ENCODE data around the gene FTCD.
A peak's percentile ranks its signal among the peaks of the same experiment; 100 is the strongest.
"Not testable (repeated sequence)": the region's sequence is repeated elsewhere in the genome, so short reads cannot be mapped to it uniquely, and the experiment has no call there.

FTCD gene

DNA sequence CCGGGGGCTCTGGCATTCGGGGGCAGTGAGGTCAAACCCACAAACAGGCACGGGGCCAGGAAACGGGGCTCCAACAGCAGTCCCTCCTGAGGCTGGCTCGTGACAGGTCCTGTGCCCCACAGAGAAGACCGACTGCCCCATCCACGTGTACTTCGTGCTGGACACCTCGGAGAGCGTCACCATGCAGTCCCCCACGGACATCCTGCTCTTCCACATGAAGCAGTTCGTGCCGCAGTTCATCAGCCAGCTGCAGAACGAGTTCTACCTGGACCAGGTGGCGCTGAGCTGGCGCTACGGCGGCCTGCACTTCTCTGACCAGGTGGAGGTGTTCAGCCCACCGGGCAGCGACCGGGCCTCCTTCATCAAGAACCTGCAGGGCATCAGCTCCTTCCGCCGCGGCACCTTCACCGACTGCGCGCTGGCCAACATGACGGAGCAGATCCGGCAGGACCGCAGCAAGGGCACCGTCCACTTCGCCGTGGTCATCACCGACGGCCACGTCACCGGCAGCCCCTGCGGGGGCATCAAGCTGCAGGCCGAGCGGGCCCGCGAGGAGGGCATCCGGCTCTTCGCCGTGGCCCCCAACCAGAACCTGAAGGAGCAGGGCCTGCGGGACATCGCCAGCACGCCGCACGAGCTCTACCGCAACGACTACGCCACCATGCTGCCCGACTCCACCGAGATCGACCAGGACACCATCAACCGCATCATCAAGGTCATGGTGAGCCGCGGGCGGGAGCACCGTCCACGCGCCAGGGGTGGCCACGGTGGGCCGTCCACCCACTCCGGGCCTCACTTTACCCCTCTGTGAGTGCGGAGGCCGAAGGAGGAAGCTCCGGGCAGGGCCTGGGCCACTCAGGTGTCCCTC lies 43.3 kb downstream of the FTCD start:
- DNase-seq (ENCODE audit: low read depth), result no peak

DNA sequence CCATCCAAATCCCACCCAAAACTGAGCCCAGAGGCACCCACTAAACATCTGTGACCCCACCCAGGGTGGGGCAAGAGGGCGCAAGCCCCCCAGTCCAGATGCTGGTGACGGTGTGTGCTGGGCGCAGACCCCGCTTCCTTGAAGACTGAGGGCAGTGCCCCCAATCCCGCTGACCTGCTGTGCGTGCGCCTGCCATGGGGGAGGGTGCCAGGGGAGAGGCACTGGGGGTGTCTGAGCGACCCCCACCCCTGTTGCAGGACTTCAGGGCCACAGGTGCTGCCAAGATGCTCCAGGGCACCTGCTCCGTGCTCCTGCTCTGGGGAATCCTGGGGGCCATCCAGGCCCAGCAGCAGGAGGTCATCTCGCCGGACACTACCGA lies 44.2 kb downstream of the FTCD start:
- DNase-seq (ENCODE audit: low read depth), result no peak

DNA sequence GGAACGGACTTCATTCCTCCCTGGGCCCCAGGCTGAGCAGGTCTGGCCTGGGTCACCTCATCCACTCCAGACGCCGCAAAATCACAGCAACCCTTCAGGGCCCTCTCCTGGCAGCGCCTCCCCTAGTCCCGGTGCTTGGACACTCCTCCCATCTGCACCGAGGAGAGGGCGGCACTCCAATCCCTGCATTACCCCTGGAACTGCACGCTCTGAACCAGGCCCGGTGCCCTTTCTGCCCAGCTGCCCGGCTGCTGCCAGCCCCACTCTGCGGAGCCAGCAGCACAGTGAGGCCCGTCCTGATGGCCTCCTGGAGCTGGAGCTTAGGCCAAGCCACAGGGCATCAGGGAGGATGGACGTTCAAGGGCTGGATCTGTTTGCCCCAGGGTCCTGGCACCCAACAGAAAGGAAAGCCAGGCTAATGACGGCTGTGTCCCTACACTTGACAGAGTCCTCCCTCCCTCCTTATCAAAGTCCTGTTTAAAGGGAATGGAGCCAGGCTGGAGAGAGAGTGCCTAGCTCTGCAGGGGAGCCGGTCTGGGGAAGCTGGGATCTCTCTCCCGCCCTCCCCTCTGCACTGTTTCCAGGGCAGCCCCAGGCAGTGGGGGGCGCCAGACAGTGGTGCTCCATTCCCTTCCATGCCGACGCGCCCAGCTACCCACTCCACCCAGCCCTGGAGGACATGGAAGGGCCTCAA lies 44.7 kb downstream of the FTCD start:
- no peak for DNase-seq (ENCODE audit: low read depth)

DNA sequence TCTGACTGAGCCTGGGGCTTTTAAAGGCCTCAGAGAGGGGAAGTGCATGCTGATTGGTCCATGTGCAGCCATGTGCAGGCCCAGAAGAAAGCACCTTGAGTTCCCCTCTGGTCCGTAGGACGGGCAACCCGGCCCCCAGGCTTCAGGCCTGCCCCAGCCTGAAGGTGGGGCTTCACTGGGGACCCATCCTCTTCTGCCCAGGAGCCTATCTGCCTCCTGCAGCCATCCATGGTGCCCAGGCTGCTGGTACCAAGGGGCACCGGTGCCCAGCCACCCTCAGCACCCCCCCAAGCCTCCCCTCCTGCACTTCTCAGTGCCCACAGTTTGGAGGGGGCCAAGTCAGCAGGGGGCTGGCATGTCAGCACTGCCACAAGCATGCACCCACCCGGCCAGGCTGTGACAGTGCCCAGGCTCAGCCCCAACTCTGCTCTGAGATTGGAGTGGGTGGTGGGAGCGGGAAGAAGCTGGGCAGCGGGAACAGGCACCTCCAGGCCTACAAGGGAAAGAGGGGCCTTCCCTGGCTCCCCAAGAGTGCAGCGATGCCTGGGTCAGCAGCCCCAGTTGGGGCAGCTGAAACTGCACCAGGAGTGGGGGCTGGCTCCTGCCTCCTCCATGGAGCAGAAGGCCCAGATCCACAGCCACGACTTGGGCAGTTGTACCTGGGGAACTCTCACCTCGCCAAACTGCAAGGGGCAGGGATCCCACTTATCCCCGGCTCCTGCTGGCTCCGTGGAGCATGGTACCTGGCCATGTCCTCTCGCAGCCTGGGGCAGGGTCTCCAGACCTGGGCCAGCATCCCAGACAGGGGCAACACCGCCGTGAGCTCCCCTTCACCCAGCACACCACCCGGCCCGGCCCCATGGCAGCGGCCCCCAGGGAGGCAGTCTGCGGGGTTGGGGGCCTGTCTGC lies 45.8 kb downstream of the FTCD start:
- DNase-seq (ENCODE audit: low read depth), result no peak

DNA sequence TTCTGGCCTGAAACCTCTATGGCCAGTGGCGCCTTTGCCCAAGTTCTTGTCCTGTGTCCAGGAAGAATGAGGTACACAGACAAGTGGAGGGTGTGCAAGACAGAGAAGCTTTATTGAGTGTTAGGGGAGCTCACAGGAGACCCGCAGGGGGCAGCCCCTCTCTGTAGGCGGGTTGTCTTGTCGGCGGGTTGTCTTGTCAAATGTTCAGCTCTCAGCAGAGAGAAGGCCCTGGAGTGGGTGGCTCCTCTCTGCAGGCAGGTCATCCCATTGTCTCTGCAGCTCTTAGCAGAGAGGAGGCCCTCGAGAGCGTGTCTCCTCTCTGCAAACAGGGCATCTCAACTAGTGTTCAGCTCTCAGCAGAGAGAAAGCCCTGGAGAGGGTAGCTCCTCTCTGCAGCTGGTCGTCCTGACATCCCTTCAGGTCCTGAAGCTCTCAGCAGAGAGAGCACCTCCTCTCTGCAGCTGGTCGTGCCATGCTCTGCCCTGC lies 46.5 kb downstream of the FTCD start:
- DNase-seq (ENCODE audit: low read depth), result no peak

DNA sequence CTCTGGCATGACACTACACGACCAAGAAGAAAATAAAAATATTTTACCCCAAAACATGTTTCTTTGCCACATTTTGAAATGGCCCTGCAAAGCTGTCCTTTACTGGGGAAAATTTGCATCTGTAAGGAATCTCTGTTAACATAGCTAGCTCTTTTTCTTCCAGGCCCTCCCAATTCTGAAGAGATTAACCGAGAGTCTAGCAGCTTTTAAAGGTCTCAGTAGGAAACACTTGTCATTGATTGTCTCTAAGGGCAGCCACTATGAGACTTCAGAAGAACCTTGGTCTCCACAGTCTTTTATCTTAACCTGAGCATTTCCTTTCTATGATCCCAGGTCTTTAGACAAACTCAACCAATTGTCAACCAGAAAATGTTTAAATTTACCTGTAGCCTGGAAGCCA lies 48.0 kb downstream of the FTCD start:
- not testable (repeated sequence) for DNase-seq (ENCODE audit: low read depth)

DNA sequence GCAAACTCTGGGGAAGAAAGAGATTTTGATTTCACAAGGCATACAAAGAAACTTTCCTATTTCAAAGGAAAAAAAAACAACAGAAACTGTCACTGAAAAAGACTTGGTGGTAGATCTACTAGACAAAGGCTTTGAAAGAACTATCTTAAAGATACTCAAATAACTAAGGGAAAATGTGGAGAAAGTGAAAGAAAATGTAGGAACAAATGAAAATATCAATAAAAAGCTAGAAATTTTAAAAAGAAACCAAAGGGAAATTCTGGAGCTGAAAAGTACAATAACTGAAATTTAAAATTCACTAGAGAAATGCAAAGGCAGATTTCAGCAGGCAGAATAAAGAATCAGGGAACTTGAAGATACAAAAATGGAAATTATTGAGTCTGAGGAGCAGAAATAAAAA lies 51.3 kb downstream of the FTCD start:
- DNase-seq (ENCODE audit: low read depth), result no peak

DNA sequence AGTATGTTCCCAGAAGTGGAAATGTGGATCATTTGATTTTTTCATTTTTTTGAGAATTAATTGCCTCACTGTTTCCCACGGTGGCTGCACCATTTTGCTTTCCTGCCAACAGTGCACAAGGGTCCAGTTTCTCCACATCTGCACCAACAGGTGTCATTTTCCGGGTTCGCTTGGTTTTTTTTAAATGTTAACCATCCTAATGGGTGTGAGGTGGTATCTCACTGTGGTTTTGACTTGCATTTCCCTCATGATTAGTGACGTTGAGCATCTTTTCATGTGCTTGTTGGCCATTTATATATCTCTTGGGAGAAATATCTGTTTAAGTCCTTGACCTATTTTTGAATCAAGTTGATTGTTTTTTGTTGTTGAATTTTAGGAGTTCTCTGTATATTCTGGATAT lies 54.5 kb downstream of the FTCD start:
- DNase-seq (ENCODE audit: low read depth), result no peak

DNA sequence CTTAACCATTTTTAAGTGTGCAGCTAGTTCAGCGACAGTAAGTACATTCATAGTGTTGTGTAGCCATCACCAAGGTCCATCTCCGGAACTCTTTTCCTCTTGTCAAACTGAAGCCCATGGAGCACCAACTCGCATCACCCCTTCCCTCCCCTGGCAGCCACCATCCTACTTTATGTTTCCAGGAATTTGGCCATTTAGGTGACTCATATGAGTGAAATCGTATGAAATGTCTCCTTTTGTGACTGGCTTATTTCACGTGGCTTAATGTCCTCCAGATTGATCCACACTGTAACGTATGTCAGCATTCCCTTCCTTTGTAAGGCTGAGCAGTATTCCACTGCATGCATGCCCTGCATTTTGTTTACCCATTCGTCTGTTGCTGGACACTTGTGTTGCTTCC lies 55.0 kb downstream of the FTCD start:
- no peak for DNase-seq (ENCODE audit: low read depth)

DNA sequence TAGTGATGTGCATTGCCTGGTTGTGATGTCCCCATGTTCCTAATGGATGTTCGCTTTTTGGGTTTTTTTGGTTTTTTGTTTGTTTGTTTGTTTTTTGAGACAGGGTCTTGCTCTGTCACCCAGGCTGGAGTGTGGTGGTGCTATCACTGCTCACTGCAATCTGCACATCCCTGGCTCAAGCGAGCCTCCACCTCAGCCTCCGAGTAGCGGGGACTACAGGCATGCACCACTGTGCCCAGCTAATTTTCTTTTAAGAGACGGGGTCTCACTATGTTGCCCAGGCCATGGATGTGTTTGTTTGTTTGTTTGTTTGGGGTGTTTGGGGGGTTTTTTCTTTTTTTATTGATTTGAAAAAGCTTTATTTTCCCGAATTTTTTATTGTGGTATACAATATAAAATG lies 55.4 kb downstream of the FTCD start:
- DNase-seq (ENCODE audit: low read depth), result no peak

DNA sequence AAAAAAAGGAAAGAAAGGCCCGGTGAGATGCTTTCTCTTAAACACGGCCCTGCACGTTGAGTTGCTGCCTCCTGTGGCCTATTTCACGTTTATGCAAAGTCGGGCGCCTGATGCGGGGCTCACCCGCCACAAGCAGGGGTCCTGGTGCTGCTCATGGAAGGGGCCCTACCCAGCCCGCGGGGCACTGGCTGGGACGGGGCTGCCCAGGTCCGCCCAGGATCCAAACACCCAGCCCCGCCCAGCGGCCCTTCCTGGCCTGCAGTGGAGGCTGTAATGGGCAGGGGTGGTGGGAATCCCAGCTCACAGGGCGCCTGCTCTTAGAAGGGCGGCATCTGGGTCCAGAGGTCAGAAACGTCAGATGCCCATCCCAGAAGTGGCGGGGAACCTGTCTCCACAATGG lies 55.9 kb downstream of the FTCD start:
- no peak for DNase-seq (ENCODE audit: low read depth)

DNA sequence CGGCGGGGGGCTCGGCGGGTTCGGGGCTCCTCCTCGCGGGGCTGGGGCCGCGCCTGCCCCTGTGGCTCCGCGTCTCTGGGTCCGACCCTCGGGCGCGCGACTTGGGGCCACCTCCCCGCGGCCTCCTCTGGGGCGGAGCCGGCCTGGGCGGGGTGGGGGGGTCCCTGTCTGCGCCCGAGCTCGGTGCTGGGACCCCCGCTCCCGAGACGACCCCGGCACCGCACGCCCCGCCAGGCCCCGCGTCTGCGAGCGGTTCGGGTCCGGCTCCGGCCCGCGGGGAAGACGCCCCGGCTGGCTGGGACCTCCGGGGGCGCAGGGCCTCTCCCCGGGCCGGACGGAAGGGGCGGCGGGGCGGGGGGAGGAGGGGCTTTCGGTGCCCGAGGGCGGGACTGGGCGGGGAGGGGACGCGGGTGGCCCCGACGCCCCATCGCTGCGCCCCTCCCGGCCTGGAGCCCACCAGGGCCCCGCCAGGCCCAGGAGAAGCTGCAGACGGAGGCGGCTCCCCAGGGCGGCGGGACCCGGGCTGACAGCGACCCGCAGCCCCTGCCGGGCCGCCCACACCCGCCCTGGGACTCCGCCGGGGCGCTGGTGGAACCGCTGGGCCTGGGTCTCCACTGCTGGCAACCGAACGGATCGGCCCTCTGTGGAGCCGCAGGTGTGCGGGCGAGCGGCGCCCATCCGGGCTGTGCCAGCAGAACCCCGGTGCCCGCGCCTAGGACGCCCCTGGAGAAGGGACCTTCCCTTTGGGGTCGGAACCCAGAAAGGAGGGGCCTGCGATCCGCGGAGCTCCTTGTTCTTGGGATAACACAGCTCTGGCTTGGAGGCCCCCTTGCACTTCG lies 56.9 kb downstream of the FTCD start:
- no peak for DNase-seq (ENCODE audit: low read depth)

DNA sequence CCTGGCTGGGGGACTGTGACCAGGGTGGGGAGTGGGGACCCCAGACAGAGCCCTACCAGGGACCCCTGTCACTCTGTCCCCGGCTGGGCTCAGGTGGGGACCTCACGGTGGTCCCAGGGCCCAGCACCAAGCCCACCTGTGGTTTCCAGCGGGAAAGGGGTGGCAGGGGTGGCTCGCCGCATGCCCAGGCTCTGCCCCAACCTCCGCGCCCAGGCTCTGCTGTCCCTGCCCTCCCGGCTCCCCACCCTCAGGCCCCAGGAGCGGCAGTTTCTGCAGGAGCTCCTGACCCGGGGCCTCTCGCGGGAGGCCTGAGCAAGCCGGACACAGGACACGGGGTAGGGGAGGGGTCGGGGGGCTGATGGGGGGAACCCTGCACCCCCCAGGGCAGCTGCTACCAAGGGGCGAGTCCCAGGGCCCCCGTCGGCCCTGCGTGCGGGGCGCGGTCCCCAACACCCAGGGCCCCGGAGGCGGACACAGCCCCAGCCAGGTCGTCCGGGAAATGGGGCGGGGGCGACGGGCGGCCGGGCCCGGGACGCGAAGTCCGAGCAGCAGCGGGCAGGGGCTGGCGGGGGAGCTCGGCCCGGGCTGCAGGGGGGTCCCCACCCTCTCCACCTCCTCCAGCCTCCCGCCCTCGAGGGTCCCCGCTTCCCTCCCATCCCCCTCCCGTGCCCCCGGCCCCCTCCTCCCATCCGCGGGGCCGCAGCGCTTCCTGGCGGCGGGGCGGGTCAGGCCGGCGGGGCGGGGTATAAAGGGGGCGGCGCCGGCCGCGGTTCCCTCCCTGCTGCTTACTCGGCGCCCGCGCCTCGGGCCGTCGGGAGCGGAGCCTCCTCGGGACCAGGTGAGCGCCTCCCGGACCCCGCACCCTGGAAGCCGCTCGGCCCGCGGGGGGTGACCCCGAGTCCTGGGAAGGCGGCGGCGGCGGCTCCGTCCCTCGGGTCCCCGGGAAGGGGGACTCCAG lies 57.8 kb downstream of the FTCD start, which contains the start of gene COL6A2:
COL6A2 (plus strand) TSS at position 777 of the 958 bp plus-strand sequence.
- DNase-seq (ENCODE audit: low read depth), result peak; percentile 27

DNA sequence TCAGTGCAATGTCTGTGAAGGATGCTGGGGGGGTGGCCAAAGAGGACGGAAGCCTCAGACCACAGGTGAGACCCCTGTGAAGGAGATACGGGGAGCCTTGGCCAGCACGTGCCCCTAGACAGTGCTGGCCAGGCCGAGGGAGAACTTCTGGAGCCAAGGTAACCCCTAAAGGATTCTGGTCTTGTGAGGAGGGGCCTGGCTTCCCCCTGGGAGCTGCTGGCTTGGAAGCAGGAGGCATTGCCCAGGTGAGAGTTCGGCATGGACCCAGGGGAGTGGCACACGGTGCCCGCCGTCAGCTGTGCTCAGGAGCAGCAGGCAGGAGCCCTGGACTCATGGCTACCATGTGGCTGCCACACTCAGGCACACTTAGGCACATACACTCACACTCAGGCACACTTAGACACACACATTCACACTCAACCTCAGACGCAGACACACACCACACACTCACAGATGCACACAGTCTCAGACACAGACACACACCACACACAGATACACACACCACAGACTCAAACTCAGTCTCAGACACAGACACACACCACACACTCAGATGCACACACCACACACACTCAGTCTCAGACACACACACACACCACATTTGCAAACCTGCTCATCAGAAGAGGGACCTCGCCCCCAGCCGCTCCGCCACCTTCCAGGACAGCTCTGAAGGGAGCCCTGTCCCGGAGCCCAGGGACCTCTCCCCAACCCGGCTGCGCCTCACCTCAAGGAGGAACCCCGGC lies 58.6 kb downstream of the FTCD start:
- DNase-seq (ENCODE audit: low read depth), result no peak

DNA sequence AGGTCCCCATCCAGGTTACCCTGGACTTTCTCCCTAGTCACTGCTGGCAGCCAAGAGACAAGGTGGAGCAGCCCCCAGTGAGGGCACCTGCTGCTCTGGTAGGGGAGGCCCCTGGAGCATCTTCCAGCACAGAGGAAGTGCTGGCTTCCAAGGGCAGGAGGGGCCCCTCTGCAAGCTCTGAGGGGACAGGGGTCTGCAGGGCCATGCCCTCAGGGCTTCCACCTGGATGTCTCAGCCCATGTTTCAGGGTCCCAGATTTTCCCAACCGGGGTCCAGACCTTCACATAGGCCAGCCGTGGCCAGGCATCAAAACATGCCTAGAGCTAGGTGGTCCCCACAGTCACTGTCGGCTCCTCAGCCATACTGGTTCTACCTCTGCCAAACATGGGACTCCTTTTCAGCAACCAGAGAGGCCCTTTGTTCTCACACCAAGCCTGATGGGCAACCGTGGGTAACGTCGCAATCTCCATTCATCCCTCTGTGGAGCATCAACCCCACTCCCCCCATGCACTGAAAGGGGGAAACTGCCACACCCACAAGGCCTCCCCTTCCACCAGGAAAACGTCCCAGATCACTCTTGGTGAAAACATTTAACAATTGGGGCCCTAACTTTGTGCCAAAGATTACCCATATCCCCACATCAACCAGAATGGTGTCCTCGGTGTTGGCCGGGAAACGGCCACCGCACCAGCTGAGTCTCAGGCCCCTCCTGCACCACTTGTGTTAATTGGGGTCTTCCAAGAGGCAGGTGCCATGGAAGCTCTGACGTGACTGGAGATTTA lies 59.4 kb downstream of the FTCD start:
- no peak for DNase-seq (ENCODE audit: low read depth)

DNA sequence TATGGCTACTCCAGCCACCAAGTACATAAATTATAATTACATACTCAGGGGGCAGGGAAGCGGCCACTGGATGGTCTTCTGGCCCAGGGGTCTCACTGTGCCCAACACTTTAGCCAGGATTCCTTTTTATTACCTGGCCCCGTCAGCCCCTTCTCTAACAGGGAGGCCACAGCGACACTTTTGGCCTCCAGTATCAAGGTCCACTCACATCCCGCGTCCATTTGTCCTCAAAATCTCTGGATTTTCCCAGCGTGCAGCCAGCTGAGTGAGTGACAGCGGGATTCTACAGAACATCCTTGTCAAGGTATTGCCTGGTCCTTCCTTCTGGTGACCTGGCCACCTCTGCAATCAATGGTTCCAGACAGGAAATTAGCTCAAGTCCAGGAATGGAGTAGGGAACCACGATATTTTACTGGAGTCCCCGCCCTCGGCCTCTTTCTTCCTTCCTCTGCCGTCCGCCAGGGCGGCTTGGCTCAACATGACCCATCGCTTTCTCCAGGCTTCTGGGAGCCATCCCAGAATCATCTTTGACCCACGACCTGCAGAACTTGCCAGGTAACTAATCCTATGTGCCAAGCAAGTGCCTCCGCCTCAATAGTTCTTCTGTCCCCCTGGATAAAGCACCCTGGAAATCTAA lies 60.2 kb downstream of the FTCD start:
- no peak for DNase-seq (ENCODE audit: low read depth)

DNA sequence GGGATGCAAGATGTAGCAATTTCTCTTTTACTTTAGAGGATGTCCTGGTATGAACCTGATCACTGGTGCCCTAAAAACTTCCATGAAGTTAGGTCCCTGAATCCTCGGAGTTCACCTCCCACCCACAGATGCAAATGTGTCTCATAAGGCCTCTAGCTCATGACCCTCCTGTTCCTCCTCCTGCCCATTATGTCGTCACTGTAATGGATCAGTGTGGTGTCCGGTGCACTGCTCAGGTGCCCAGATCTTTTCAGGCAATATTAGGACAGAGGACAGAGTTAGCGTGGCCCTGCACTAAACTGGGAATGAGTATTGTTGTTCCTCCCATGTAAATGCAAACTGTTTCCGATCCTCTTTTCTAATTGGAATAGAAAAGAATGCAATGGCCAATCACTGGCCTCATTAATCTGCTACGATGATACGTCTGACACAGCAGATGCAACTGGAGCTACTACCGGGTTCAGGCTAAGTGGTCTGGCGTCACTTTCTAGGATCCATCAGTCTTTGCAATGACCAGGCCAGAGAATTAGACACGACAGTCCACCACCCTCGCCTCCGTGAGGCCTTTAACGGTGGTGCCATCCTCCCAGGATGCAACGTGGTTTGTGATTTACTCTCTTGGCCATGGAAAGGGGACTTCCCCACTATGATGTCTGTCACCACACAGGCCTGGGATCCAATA lies 60.8 kb downstream of the FTCD start:
- no peak for DNase-seq (ENCODE audit: low read depth)

Data from activated T-helper 1 cell treated with Interleukin-2 at 50 U/mL for 16 hours (primary cell).